HG03521 (cell line): ENCODE data around the gene CCDC194.

Source experiments
- ATAC-seq: cut with Tn5 transposase; IDR thresholded peaks from one replicate; pipeline ENCODE4 v1.9.1; 2021; ENCODE audit warnings: mild to moderate bottlenecking, moderate library complexity; ENCODE audit not compliant: unreplicated experiment

Gene CCDC194

GRCh38 chr19:17406046-17406886 lies 12.3 kb upstream of the CCDC194 start:
- ATAC-seq: no peak

- ATAC-seq: peak; percentile 59
Observed at GRCh38 chr19:17405250-17406045, 11.5 kb upstream of the CCDC194 start, which contains the start of gene BST2. Gene BST2 (minus strand): TSS chr19:17405630. CDS start chr19:17405575, 55 bp downstream.

- ATAC-seq: no peak
Observed at GRCh38 chr19:17404621-17405249, 10.7 kb upstream of the CCDC194 start.

DNA sequence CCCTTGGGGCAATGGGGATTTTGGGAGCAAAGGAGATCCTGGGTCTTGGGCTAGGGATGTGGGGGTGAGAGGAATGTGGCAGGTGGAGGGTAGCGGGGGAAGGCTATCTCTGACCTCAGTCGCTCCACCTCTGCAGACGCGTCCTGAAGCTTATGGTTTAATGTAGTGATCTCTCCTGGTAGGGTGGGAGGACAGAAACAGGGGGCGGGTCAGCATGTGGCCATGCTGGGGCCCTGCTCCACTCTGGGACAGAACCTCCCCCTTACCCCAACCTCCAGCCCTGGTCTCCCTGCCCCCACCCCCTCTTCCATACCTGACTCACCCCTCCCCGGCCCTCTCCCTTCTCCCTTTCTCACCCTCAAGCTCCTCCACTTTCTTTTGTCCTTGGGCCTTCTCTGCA lies 10.0 kb upstream of the CCDC194 start:
- no peak for ATAC-seq

DNA sequence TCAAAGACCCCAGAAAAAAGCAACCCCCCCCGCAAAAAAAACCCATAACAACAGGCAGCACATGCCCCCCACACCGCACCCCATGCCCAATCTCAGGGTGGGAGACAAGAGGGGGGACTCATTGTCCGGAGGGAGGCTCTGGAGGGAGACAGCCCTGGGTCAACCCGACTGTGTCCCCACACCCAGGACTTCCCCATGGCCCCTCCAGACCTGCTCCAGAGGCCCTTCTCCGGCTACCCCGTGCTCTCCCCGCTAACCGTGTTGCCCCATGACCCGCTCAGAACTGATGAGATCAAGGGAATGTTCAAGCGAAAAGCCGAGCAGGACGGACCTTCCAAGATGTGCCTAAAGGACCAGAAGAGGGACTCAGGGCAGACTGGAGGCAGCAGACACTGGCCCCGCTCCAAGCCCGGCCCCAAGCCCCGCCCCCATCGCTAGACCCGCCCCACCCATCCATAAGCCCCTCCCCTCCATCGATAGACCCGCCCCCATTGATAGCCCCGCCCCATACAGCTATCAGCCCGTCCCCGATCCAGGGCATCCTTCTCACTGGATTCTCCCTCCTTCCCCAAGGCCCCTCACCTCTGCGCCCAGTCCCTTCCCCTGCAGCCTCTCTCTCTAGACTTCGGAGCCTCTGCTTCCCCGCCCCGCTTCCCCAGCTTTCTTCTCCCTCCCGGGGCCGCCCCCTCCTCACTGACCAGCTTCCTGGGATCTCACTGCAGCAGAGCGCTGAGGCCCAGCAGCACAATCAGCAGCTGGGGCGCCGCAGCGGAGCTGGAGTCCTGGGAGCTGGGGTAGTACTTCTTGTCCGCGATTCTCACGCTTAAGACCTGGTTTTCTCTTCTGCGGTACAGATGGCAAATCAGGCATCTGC lies 9.2 kb upstream of the CCDC194 start:
- no peak for ATAC-seq

DNA sequence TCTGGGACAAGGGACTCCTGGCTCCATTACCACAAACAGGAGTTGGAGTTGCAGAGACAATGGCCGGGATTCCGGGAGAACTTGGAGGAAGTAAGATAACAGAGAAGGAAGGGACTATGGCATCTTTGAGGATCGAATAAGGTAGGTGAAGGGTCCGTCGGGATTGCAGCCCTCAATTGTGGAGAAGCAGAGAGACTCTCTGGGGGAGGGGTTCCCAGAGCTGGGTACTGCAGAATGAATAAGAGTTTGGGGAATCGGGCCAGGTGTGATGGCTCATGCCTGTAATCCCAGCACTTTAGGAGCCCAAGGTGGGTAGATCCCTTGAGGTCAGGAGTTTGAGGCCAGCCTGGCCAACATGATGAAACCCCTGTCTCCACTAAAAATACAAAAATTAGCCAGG lies 7.6 kb upstream of the CCDC194 start:
- no peak for ATAC-seq

GRCh38 chr19:17398902-17399527 lies 5.0 kb upstream of the CCDC194 start:
- ATAC-seq: no peak

GRCh38 chr19:17394891-17395415 lies 957 bp upstream of the CCDC194 start:
- ATAC-seq: no peak

- no peak for ATAC-seq
Observed at GRCh38 chr19:17393002-17393401, 994 bp downstream of the CCDC194 start.

- no peak for ATAC-seq
Observed at GRCh38 chr19:17391371-17392151, 2.4 kb downstream of the CCDC194 start.

GRCh38 chr19:17390665-17391370 lies 3.2 kb downstream of the CCDC194 start:
- peak; percentile 89 for ATAC-seq

- ATAC-seq: no peak
Observed at GRCh38 chr19:17389957-17390664, 3.9 kb downstream of the CCDC194 start.

GRCh38 chr19:17389288-17389687 lies 4.7 kb downstream of the CCDC194 start:
- no peak for ATAC-seq

- no peak for ATAC-seq
Observed at GRCh38 chr19:17385878-17386611, 8.0 kb downstream of the CCDC194 start.

GRCh38 chr19:17380426-17381138 lies 13.4 kb downstream of the CCDC194 start:
- no peak for ATAC-seq

- no peak for ATAC-seq
Observed at GRCh38 chr19:17379221-17379631, 14.8 kb downstream of the CCDC194 start.
